ENCODE measurements around the gene TTLL5.

DNA sequence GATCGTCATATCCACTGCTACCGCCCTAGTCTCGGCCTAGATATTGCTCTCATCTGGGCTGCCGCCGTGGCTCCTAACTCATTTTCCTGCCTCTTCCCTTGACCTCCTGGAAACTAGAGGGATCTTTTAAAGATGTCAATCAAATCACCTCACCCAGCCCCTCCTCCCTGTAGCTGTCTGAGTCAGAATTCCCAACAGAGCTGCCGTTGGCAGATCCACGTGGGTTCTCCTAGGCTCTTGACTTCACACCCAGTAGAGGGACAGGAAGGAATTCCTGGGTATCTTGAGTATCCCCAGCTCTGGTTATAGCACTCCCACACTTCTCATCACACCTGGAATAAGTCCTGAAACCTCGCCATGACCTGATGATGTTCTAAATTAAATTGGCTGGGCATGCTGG, 308.8 kb downstream of the TTLL5 start:
- TF ChIP-seq SUZ12 (IDR thresholded peaks at IDR 0.05), result no peak
- no peak for TF ChIP-seq TARDBP (IDR thresholded peaks at IDR 0.05)
- TF ChIP-seq ARNT (IDR thresholded peaks at IDR 0.05), result no peak

Measured in HEK293T (cell line).